Measurements from ENCODE around the gene RUNX1. TPM values are rescaled to one million over a fixed set of nuclear protein-coding genes. Genes with fewer than 3 reads are reported as not detected.

The RUNX1 gene
- total RNA-seq, 2 donors from 2014 or later, result 23.0 to 25.8 TPM

- no peak for DNase-seq (ENCODE audit: low spot score)
- WGBS, result 82% methylated on average over 11 of the region's 11 CpGs
- Histone ChIP-seq H3K4me1 (replicated peaks) (peaks cover 13% of the 10 kb centered on the region), H3K27ac (no peak overlapping the region), H3K27me3 (replicated peaks; ENCODE audit: insufficient read depth) (no peaks in the 10 kb centered on the region), H3K9me3 (no peaks in the 10 kb centered on the region), H3K4me3 (no peak overlapping the region), H3K36me3 (no peaks in the 10 kb centered on the region)
- intact Hi-C loops (cut with DNase I), result no loop called here
- TF ChIP-seq CTCF (IDR thresholded peaks at IDR 0.05), result no peak
- no peak for TF ChIP-seq POLR2AphosphoS5 (IDR thresholded peaks at IDR 0.05)
- no peak for TF ChIP-seq POLR2A (IDR thresholded peaks at IDR 0.05)
These were observed 198.9 kb downstream of the RUNX1 start for GRCh38 chr21:34850166-34850690.

- H3K27me3 ChIP-seq (replicated peaks; ENCODE audit: insufficient read depth), result no peaks in the 10 kb centered on the region
- H3K9me3 ChIP-seq, result no peaks in the 10 kb centered on the region
- TF ChIP-seq CTCF (IDR thresholded peaks at IDR 0.05) (no peak), POLR2AphosphoS5 (IDR thresholded peaks at IDR 0.05) (peak; percentile 13), POLR2A (IDR thresholded peaks at IDR 0.05) (peak; percentile 29)
- H3K4me1 ChIP-seq (replicated peaks), result peaks cover 16% of the 10 kb centered on the region
- DNase-seq (ENCODE audit: low spot score), result no peak
- WGBS, result 16% methylated on average over 11 of the region's 11 CpGs
- intact Hi-C loops (cut with DNase I), result no loop called here
- H3K4me3 ChIP-seq, result no peak overlapping the region
- no peaks in the 10 kb centered on the region for H3K36me3 ChIP-seq
- peak overlapping the region; percentile 66 to 68 for H3K27ac ChIP-seq
These were observed 202.4 kb downstream of the RUNX1 start for GRCh38 chr21:34846601-34847112.

GRCh38 chr21:34845521-34846451, 203.3 kb downstream of the RUNX1 start:
- Histone ChIP-seq H3K4me3 (no peak overlapping the region), H3K36me3 (no peaks in the 10 kb centered on the region), H3K27me3 (replicated peaks; ENCODE audit: insufficient read depth) (no peaks in the 10 kb centered on the region), H3K9me3 (no peaks in the 10 kb centered on the region), H3K4me1 (replicated peaks) (peaks cover 16% of the 10 kb centered on the region), H3K27ac (peak overlapping the region; percentile 66 to 68)
- WGBS, result 27% methylated on average over 8 of the region's 8 CpGs
- intact Hi-C loops (cut with DNase I), result no loop called here
- DNase-seq (ENCODE audit: low spot score), result peak; percentile 80
- TF ChIP-seq POLR2AphosphoS5 (IDR thresholded peaks at IDR 0.05) (peak; percentile 94), POLR2A (IDR thresholded peaks at IDR 0.05) (peak; percentile 17), CTCF (IDR thresholded peaks at IDR 0.05) (no peak)

GRCh38 chr21:34844924-34845238, 204.2 kb downstream of the RUNX1 start:
- Histone ChIP-seq H3K4me1 (replicated peaks) (peaks cover 16% of the 10 kb centered on the region), H3K36me3 (no peaks in the 10 kb centered on the region), H3K27me3 (replicated peaks; ENCODE audit: insufficient read depth) (no peaks in the 10 kb centered on the region), H3K4me3 (no peak overlapping the region), H3K27ac (peak overlapping the region; percentile 66 to 68), H3K9me3 (no peaks in the 10 kb centered on the region)
- TF ChIP-seq CTCF (IDR thresholded peaks at IDR 0.05), result no peak
- no peak for TF ChIP-seq POLR2A (IDR thresholded peaks at IDR 0.05)
- no peak for TF ChIP-seq POLR2AphosphoS5 (IDR thresholded peaks at IDR 0.05)
- WGBS, result 51% methylated on average over 4 of the region's 4 CpGs
- intact Hi-C loops (cut with DNase I), result no loop called here
- DNase-seq (ENCODE audit: low spot score), result no peak
